DOHH2 (cell line): Measurements from ENCODE around the gene SENP5.

Experiments
- H3F3A ChIP-seq: fragments of 200-600 bp; sonication (generic), shearing (Covaris generic); 2 replicates; pipeline ENCODE4 v1.6.0; 2016; ENCODE audit warnings: antibody characterized with exemption, mild to moderate bottlenecking; ENCODE audit not compliant: control insufficient read depth, insufficient read depth
- H3K27ac ChIP-seq: fragments of 200-600 bp; sonication (generic); 2 replicates; pipeline ENCODE4 v1.5.1; 2014; ENCODE audit warnings: low read depth, mild to moderate bottlenecking, low read length, moderate library complexity
- H3K27me3 ChIP-seq: fragments of 200-600 bp; sonication (generic); 2 replicates; pipeline ENCODE4 v1.6.1; 2014; ENCODE audit warnings: mild to moderate bottlenecking, low read length, mixed read lengths; ENCODE audit not compliant: control insufficient read depth
- H3K36me3 ChIP-seq: fragments of 200-600 bp; sonication (generic); 2 replicates; pipeline ENCODE4 v1.6.1; 2014; ENCODE audit warnings: mild to moderate bottlenecking, low read length, moderate library complexity, mixed read lengths; ENCODE audit not compliant: control insufficient read depth
- H3K4me1 ChIP-seq: fragments of 200-600 bp; sonication (generic); 2 replicates; pipeline ENCODE4 v1.6.1; 2014; ENCODE audit warnings: mild to moderate bottlenecking, low read length, mixed read lengths; ENCODE audit not compliant: control insufficient read depth
- H3K4me2 ChIP-seq: fragments of 200-600 bp; sonication (generic); 2 replicates; pipeline ENCODE4 v1.6.0; 2014; ENCODE audit warnings: mild to moderate bottlenecking, low read length, moderate library complexity
- H3K4me3 ChIP-seq: fragments of 200-600 bp; sonication (generic); 2 replicates; pipeline ENCODE4 v1.5.1; 2014; ENCODE audit warnings: mild to moderate bottlenecking, low read length, mixed read lengths
- H3K79me2 ChIP-seq: fragments of 200-600 bp; sonication (generic); 2 replicates; pipeline ENCODE4 v1.6.1; 2014; ENCODE audit warnings: mild to moderate bottlenecking, low read length, mixed read lengths; ENCODE audit not compliant: control insufficient read depth
- H3K9me2 ChIP-seq: fragments of 200-600 bp; sonication (generic); replicated peaks from 2 replicates; pipeline ENCODE4 v1.6.1; 2014; ENCODE audit warnings: mild to moderate bottlenecking, low read length, mixed read lengths; ENCODE audit not compliant: control insufficient read depth
- H3K9me3 ChIP-seq: fragments of 200-600 bp; sonication (generic); 2 replicates; pipeline ENCODE4 v1.6.1; 2014; ENCODE audit warnings: antibody characterized with exemption, low read length, mixed read lengths; ENCODE audit not compliant: control insufficient read depth, insufficient read depth
- H4K20me1 ChIP-seq: fragments of 200-600 bp; sonication (generic); 2 replicates; pipeline ENCODE4 v1.6.0; 2014; ENCODE audit warnings: low read depth, mild to moderate bottlenecking, antibody characterized with exemption, low read length, moderate library complexity; ENCODE audit not compliant: control insufficient read depth, insufficient read depth
- EZH2phosphoT487 ChIP-seq: fragments of 200-600 bp; sonication (generic); IDR thresholded peaks from 2 replicates; pipeline ENCODE4 v1.6.1; 2017; ENCODE audit warnings: borderline replicate concordance, mild to moderate bottlenecking, antibody characterized with exemption, low read length, moderate library complexity, mixed read lengths
- TF ChIP-seq, protein P1 (sequence below): fragments of 200-600 bp; sonication (generic); IDR thresholded peaks from one replicate; pipeline ENCODE4 v1.5.1; 2014; ENCODE audit warnings: antibody characterized with exemption, mild to moderate bottlenecking, low read depth, low read length; ENCODE audit not compliant: poor library complexity, severe bottlenecking

Gene SENP5

DNA sequence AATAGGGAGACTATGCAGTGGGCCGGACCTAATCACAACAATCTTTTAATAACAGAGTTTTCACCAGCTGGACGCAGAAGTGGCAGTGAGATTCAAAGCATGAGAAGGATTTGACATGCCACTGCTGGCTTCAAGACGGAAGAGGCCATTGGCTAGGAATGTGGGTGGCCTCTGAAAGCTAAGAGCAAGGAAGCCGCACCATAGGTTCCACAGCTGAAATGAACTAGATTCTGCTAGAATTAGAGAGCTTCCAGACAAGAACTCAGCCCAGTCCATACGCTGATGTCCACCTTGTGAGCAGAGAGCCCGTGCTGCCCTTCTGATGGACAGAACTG, 81.5 kb downstream of the SENP5 start:
- peaks cover 8% of the 10 kb centered on the region for H3K36me3 ChIP-seq
- no peaks in the 10 kb centered on the region for H3F3A ChIP-seq
- TF ChIP-seq EZH2phosphoT487 = no peak
- TF ChIP-seq, protein P1, sequence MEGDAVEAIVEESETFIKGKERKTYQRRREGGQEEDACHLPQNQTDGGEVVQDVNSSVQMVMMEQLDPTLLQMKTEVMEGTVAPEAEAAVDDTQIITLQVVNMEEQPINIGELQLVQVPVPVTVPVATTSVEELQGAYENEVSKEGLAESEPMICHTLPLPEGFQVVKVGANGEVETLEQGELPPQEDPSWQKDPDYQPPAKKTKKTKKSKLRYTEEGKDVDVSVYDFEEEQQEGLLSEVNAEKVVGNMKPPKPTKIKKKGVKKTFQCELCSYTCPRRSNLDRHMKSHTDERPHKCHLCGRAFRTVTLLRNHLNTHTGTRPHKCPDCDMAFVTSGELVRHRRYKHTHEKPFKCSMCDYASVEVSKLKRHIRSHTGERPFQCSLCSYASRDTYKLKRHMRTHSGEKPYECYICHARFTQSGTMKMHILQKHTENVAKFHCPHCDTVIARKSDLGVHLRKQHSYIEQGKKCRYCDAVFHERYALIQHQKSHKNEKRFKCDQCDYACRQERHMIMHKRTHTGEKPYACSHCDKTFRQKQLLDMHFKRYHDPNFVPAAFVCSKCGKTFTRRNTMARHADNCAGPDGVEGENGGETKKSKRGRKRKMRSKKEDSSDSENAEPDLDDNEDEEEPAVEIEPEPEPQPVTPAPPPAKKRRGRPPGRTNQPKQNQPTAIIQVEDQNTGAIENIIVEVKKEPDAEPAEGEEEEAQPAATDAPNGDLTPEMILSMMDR = no peak
- H3K4me1 ChIP-seq = no peaks in the 10 kb centered on the region
- no peaks in the 10 kb centered on the region for H3K9me2 ChIP-seq
- peaks cover 9% of the 10 kb centered on the region for H3K27me3 ChIP-seq
- no peak overlapping the region for H3K27ac ChIP-seq
- no peak overlapping the region for H3K4me3 ChIP-seq
- H3K79me2 ChIP-seq = peaks cover 8% of the 10 kb centered on the region
- H4K20me1 ChIP-seq = no peaks in the 10 kb centered on the region
- H3K9me3 ChIP-seq = no peaks in the 10 kb centered on the region
- H3K4me2 ChIP-seq = no peak overlapping the region

DNA sequence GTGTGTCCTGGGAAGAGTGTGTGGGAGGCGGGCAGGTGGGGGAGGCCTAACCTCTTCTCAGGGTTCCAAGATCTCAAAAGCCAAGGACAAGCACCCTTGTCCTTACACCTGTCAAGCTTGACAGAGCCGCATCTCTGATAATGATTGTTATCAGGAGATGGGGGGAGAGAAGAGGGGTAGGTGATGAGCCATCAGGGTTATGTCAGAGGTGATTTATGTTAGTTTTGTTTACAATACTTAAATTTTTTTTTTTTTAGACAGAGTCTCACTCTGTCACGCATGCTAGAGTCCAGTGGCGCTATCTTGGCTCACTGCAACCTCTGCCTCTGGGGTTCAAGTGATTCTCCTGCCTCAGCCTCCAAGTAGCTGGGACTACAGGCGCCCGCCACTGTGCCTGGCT, 82.0 kb downstream of the SENP5 start:
- Histone ChIP-seq H3K36me3 (peaks cover 4% of the 10 kb centered on the region; the same call in 1 of the 2 replicates), H3K4me1 (no peaks in the 10 kb centered on the region), H3K9me3 (no peaks in the 10 kb centered on the region), H3K9me2 (no peaks in the 10 kb centered on the region), H3K79me2 (peaks cover 4% of the 10 kb centered on the region), H3F3A (no peaks in the 10 kb centered on the region), H3K4me3 (no peak overlapping the region), H3K27ac (no peak overlapping the region), H4K20me1 (no peaks in the 10 kb centered on the region), H3K4me2 (no peak overlapping the region), H3K27me3 (peaks cover 14% of the 10 kb centered on the region)
- TF ChIP-seq EZH2phosphoT487 = no peak
- TF ChIP-seq, protein P1 = no peak

DNA sequence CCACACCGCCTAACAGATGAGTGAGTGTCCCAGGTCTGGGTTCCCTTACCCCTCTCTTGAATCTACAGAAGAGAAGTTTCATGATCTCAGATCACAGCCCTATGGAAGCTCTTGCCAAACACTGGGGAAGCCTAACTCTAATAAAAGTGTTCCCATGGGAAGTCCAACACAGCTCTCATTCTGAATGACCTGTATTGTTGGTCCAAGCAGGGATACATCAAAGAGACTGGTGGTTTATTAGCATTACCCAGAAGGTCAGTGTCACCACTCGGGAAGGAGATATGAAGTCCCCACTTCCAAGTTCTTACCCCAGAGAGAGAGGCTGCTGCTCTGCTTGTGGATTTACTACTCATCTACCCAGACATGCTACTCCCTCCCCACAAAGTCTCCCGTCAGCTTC, 83.7 kb downstream of the SENP5 start:
- Histone ChIP-seq H3K4me2 (no peak overlapping the region), H3K4me1 (no peaks in the 10 kb centered on the region), H3K27ac (no peak overlapping the region), H3F3A (no peaks in the 10 kb centered on the region), H3K36me3 (no peaks in the 10 kb centered on the region), H4K20me1 (no peaks in the 10 kb centered on the region), H3K9me3 (no peaks in the 10 kb centered on the region), H3K9me2 (no peaks in the 10 kb centered on the region), H3K79me2 (no peaks in the 10 kb centered on the region), H3K4me3 (no peak overlapping the region), H3K27me3 (peaks cover 14% of the 10 kb centered on the region)
- TF ChIP-seq EZH2phosphoT487 = no peak
- TF ChIP-seq, protein P1 = no peak

DNA sequence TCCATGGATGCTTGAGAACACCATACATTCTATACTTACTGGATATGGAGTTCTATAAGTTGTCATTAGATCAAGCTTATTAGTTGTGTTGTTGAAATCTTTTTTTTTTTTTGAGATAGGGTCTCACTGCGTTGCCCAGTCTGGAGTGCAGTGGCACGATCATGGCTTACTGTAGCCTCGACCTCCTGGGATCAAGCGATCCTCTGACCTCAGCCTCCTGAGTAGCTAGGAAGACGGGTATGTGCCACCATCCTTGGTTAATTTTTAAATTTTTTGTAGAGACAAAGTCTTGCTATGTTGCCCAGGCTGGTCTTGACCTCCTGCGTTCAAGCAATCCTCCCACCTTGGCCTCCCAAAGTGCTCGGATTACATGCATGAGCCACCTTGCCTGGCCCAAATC, 87.1 kb downstream of the SENP5 start:
- Histone ChIP-seq H3K9me3 (no peaks in the 10 kb centered on the region), H3K4me2 (no peak overlapping the region), H3K9me2 (no peaks in the 10 kb centered on the region), H3K27me3 (peaks cover 14% of the 10 kb centered on the region), H3K79me2 (no peaks in the 10 kb centered on the region), H3K4me1 (no peaks in the 10 kb centered on the region), H3K36me3 (no peaks in the 10 kb centered on the region), H3K27ac (no peak overlapping the region), H3F3A (no peaks in the 10 kb centered on the region), H3K4me3 (no peak overlapping the region), H4K20me1 (no peaks in the 10 kb centered on the region)
- TF ChIP-seq, protein P1 = no peak
- TF ChIP-seq EZH2phosphoT487 = no peak
